GM18951 (cell line): Measurements from ENCODE around the gene CDC42BPB.

Experiments used
- POLR2A ChIP-seq: IDR thresholded peaks from 4 replicates; pipeline ENCODE4 v1.6.1; 2011; ENCODE audit warnings: mild to moderate bottlenecking; ENCODE audit not compliant: insufficient read length, insufficient read depth; ENCODE audit errors: extremely low read depth
- in situ Hi-C: fragments of 300-500 bp; cut with MboI; formaldehyde crosslinking; loops from one replicate; pipeline ENCODE4 v1.12.0; 2022; ENCODE audit warnings: low sequenced_read_pairs, mixed read lengths, inconsistent platforms; ENCODE audit not compliant: unreplicated experiment

Gene CDC42BPB

GRCh38 chr14:102969060-102969791 is 88.1 kb downstream of the CDC42BPB start:
- no peak for TF ChIP-seq POLR2A
- in situ Hi-C loops = no loop called here

DNA sequence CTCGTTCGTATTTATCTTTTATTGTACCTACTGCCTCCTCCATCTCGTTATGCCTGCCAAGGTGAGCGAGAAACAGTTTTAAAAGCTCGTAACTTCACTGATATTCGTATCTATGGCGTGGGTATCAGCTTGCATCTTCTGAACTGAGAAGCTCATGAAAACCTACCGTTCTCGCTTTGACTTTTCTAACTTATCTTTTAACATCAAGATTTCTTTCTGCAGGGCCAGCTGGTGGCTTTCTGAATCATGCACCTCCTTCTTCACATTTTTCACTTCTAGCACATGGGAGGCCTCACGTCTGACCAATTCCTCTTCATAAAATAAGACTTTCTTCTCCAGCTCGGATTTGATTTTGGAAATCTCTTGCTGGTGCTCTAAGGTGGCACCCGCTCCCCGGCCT is 89.0 kb downstream of the CDC42BPB start:
- no peak for TF ChIP-seq POLR2A
- in situ Hi-C loops = no loop called here

- TF ChIP-seq POLR2A = no peak
- in situ Hi-C loops = no loop called here
Measured at GRCh38 chr14:102967506-102967795, 89.9 kb downstream of the CDC42BPB start.

DNA sequence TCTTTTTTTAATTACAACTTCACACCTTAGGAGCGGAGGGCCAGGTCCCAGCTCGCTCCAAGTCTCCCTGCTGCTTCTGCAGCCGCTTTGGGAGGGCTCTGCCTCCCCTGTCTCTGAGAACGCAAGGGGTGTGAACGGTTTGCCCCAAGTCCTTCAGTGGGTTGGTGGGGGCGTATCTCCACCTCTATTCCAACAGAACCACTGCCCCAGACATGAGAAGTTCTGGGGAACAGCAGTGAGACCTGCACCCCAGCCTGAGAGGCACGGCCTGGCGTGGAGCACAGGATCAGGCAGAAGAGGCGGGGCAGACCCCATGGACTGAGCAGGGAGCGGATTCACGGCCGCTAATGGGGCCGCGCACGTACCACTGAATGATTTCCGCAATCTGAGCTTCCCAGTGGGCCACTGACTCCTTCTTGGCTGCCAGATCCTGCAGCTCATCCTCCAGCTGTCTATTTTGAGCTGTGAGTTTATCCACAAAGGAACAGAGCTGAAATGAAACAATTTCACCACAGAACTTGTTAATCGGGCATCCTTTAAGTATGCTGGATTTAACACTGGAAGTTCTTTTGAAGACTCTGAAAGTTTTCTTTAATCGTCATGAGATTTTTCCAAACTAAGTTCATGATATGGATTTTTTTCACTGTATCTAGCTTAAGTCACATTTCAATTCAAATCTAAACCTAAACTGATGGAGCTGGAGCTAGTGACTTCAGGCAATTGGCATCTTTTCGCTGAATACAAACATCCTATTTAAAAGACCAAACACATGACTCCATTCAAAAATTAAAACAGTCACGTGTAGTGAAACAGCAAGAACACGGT is 90.5 kb downstream of the CDC42BPB start:
- no peak for TF ChIP-seq POLR2A
- in situ Hi-C loops = no loop called here

GRCh38 chr14:102965971-102966655 is 91.2 kb downstream of the CDC42BPB start:
- in situ Hi-C loops = no loop called here
- no peak for TF ChIP-seq POLR2A

DNA sequence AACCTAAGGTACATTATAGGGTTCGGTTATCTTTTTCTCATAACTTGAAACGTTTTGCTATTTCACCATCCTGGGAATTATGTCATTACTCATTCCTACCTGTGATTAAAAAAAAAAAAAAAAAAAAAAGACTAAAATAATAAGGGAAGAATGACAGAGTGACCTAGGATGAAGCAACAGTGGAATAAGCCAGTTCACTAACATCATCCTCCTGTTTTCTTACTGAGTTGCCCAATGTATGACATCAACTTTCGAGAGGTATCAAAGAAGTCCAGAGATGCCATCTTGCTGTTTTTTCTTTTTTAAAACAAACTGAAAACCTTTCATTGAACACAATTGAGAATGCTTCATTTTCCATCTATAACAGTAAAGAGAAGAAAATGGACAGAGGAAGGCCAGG is 92.1 kb downstream of the CDC42BPB start:
- in situ Hi-C loops = no loop called here
- TF ChIP-seq POLR2A = no peak

DNA sequence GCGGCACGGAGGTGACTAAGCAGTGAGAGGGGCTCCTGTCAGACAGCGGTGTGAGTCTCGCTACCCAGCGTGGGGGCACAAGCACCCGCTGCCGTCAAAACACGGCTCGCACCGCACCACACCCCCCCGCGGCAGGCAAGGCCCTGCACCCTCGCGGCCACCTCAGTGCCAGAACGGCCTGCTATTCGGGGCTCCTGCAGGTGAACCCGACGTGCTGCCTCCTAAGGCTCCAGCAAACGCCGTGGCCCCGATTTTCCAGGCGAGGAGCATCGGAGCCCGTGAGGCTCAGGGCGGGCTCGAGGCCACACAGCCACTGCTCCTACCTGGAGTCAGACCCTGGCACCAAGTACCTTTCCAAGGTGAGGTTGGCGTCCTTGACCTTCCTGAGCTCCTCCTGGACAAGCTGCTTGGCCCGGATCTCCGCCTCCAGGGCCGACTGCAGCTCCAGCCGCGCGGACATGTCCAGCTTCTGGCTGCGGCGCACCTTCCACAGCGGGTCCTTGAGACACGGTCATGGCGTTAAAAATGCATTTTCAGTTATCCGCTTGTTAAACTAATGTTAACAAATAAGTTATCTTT is 93.1 kb downstream of the CDC42BPB start:
- in situ Hi-C loops = no loop called here
- TF ChIP-seq POLR2A = no peak

DNA sequence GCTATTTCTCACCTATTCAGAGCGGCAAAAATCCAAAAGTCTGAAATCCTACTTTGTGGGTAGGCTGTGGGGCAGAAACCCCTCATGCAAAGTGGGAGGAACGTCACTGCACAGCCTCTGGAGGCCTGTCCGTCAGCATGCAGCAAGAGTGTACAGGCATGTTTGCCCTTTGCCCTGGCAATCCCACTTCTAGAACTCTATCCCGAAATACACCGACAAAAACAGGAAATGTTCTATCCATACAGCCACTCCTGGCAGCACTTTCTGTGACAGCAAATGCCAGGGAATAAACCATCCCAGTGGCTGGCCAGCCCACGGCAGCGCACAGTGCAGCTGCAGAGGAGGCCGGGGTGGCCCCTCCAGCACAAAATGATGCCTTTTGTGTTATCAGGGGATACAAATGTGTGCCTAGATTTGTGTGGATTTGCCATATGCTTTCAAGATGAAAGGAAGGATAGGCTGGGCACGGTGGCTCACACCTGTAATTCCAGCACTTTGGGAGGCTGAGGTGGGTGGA is 95.2 kb downstream of the CDC42BPB start:
- TF ChIP-seq POLR2A = no peak
- in situ Hi-C loops = no loop called here

DNA sequence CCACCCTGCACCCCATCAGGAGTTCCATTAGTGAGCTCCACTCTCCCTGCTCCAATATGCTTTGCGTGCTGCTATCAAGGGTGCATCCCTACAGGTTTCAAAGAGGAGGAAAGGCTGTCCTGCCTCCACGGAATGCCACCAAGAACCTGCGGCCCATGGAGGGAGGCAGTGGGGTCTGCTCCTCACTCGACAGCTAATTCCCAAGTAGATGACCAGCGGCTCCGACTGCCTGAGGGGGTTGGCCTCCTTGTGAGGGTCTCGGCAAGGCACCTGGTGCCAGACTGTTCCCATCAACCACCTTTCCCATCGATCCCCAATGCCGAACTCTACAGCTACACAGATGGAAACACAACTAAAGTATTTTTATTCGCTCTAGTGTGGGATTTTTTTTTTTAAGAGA is 98.9 kb downstream of the CDC42BPB start:
- no peak for TF ChIP-seq POLR2A
- in situ Hi-C loops = no loop called here

- TF ChIP-seq POLR2A = no peak
- in situ Hi-C loops = no loop called here
Measured at GRCh38 chr14:102957222-102957621, 100.1 kb downstream of the CDC42BPB start.

DNA sequence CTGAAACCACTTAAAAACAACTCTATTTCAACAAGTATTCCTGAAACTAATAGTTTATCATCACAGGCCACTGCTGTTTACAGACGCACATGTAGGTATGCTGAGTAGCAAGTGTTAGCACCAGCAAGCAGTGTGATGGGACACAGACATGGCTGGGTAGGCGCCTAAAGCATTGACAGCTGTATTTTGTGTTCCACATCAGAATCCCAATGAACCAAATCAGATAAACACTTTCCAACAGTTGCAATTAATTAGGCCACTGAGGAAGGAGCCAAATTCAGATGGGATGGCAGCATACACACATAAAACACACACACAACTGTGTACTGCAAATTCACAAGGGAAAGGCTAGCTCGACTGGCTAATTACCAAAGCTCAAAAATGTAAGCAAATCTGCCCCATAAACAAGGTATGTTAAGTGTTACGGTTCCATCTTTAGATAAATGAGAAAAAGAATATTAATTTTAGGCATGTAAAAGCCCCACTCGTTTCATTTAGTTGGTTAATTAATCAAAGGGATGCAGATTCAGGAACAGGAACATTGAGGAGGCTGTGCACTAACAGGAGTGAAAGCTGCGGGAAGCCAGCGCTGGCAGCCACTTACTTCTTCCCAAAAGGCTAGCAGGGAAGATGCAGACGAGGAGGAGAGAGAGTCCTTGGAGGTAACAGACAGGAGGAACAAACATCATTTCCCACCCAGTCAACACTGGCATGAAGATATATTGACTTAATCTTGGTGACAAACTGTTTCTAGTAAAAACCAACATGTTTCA is 101.5 kb downstream of the CDC42BPB start:
- in situ Hi-C loops = no loop called here
- TF ChIP-seq POLR2A = no peak

- in situ Hi-C loops = no loop called here
- TF ChIP-seq POLR2A = no peak
Measured at GRCh38 chr14:102954081-102954789, 103.1 kb downstream of the CDC42BPB start.
